ENCODE data around the gene SKOR1.

SKOR1 gene

DNA sequence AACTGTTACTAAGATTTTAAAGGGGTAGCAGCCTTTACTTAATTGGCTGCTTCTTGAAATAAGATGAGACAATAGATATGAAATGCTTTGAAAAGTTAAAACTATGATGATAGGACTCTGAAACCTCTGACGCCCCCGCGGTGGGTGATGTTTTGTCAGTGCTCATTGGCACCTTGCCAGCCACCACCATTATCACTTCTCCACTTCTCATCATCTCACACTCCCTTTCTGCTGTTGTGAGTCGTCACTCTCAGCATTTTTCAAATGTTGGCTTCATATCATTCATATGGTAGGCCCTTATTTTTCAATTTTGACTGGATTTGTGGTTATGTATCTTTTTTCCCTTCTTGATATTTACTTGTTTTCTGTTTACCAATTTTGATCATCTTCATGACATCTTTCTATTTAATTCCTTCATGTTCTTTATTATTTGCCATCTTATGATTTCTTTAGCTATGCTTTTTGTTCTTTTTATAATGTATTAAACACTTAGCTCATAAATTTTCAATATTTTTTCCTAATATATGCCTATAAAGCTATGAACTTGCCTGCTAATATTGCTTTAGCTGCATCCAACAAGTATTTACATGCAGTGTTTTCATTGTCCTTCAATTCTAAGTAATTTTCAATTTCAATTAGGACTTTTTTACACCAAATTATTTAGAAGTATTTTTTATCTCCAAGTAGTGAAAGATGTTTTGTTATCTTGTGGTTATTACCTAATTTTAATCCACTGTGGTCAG, 30.3 kb upstream of the SKOR1 start:
- no peak for DNase-seq

DNA sequence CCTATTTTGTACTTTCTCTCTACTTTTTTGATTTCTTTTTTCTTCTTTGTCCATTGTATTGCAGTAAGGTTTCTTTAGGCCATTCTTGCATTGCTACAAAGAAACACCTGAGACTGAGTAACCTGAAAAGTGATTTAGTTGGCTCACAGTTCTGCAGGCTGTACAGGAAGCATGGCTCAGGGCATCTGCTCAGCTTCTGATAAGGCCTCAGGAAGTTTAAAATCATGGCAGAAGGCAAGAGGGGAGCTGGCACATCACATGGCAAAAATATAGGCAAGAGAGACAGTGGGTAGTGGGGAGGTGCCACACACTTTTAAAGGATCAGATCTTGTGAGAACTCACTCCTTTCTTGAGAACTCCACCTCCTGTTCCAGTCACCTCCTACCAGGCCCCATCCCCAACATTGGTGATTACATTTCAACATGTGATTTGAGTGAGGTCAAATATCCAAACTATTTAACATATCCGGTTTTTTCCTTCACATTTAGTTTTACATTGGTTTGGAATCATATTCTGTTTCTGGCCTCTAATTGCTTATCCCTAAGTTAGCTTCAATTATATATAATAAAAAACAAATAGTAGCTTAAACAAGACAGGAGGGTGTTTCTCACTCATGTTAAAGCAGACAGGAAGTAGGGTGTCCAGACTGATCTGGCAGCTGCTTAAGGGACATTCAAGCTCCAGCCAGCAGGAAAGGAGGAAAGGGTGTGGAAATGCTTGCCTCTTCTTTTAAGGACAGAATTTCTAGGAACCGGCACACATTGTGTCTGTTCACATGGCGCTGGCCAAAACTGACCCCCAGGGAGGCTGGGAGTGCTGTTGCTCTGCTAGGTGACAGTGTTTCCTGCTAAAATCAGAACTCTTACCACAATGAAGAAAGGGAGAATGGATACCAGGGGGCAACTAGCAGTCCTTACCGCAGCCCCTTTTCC, 28.8 kb upstream of the SKOR1 start:
- DNase-seq, result no peak

DNA sequence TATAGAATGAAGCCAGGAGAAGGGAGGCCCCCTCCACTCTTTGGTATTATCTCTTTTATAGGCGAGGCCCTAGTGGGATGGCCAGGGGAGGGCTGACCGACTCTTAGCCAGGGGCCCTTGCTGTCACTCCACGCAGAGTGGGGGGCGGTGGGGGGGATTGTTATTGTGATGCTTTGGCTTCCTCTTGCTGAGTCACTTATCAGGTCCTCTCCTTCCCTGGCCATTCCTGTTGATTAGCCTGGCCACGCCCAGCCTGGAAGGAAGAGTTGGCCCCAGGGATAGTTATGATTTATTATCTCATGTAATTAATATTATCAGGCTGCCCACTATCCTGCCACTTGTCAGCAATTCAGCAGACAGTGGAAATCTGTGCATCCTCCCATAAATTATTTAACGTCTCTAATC, 25.5 kb upstream of the SKOR1 start:
- DNase-seq, result no peak

DNA sequence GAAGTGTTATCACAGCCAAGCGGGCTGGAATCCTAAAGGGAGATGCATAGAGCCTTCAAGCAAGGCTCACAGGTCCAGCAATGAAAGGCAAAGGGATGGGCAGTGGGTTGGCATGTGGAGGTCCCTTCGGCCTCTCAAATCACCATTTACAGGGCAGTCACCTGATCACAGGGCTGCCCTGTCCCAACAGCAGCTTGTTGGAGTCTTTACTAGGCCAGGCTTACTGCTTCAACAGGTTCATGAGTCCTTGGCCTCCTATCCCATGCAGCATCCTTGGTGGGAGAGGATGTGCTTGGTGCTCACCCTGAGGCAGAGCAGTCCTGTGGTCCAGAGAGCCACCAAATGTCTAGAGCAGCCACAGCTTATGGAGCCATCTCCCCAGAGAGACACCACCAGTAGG, 24.2 kb upstream of the SKOR1 start:
- no peak for DNase-seq

DNA sequence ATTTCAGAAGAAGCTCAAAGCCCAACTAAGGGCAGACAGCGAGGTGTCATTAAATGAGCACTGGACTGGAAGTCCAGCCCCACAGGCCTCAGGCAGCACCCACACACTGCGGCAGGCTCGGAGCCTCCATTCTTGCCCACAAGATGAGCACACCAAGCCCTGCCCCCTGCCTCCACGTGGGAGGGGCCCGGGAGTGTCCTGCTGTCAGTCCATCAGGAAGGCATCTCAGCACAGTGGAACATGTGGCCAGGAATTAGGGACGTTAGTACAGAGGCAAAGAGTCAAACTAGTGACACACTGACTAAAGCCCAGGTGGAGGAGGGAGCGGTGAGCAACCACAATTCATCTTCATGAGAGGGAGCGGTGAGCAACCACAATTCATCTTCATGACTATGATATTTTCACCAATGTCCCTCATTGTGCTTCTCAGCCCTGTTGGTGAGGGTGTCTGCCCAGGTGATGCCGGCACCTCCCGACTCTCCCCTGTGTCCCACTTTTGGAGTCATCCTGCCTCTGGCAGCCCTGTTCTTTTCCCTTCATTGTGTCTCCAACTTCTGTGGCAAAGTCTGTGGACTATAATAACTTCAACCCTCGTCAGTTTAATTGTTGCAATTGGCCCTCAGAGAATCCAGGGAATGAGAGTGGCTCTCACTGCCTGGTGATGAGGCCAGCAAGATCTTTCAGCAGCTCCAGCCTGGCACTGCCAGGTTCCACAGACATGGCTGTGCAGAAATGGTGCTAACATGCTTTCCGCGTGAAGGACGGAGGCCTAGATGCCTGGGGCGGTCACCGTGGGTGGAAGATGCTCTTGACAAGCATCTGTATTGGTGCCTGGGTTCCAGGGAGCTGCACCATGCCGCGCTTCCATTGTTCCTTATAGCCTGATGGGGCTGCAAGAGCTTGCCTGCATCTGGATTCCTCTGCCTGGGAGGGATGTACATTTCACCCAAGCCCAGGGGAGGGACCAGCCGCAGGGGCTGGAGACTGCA, 23.1 kb upstream of the SKOR1 start:
- no peak for DNase-seq

DNA sequence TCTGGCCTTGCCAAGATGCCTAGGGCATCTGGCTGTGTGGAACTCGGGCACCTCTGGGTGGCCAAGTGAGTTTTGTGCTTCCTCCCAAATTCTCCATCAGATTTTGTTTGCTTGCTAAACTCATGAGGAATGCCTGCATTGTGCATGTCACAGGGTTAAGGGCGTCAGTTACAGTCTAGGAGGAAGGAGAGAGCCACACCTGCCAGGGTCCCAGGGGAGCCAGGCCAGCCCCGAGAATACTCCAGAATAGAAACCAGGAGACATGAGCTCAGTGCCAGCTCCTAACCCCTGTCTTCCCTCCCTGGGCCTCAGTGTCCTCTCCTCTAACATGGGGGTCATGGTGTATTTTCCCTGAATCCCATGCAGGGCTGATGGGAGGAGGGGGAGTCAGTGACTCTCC, 22.0 kb upstream of the SKOR1 start:
- DNase-seq, result no peak

DNA sequence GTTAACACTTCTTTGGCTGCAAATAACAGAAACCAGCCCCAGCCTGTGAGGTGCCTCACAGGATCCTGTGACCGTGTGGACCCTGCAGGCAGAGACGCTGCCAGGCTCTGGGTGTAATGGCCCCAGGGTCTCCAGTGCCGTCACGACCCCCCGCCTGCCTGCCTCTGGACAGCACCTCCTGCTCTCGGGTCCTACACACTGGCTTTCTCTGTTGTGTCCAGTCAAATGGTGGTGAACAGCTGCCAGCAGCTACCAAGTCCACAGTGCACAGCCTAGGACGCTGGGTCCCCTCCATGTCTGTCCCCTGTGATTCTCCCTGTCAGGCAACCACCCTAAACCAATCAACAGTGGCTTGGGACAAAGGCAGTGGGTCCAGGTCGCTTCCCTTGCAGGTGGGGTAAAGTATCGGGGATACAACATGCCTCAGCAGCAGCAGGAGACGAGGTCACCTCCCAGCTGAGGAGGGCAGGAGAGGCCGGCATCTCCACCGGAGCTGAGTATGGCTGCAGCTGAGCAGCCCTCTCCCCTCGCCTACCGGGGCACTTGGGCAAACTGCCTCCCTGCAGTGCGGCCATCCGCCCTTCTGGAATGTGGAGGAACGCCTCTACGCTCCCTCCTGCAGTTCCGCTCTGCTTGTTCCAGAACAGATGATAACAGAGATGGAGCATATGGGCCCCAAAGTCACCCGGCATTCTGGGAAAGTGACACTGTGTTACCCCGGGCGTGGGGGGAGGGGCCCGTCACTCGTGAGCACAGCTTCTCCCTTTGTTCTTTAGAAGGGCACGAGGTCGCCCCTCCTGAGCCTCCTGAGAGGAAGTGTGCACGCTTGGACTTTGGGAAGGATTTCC, 21.1 kb upstream of the SKOR1 start:
- no peak for DNase-seq

DNA sequence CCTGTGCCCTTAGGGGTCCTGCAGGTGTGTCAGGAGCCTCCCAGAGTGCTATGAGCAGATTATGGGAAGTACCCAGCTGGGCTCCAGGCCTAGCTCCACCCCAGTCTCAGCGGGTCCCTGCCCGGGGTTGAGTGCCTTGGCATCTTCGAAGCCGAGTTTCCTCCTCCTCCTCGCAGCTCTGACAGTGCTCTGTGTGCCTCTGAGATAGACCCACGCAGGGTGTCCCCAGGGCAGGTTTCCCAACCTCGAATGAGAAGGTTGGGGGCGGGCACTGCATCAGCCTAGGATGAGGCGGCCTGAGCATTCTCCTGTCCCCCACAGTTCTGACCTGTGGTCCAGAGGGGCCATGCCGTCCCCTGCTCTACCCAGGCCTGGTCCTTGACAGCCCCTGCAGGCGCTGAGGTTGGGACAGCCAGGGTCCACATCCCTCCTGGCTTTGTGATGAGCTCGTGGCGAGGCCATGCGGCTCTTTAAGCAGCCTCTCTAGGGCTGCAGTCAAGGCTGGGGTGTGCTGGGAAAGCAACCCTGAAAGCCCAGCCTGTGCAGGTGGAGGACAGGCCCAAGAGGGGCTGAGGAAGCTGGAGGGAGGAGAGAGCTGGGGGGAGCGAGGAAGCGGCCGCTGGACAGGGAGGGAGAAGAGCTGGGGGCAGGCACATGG, 20.2 kb upstream of the SKOR1 start:
- DNase-seq, result no peak

DNA sequence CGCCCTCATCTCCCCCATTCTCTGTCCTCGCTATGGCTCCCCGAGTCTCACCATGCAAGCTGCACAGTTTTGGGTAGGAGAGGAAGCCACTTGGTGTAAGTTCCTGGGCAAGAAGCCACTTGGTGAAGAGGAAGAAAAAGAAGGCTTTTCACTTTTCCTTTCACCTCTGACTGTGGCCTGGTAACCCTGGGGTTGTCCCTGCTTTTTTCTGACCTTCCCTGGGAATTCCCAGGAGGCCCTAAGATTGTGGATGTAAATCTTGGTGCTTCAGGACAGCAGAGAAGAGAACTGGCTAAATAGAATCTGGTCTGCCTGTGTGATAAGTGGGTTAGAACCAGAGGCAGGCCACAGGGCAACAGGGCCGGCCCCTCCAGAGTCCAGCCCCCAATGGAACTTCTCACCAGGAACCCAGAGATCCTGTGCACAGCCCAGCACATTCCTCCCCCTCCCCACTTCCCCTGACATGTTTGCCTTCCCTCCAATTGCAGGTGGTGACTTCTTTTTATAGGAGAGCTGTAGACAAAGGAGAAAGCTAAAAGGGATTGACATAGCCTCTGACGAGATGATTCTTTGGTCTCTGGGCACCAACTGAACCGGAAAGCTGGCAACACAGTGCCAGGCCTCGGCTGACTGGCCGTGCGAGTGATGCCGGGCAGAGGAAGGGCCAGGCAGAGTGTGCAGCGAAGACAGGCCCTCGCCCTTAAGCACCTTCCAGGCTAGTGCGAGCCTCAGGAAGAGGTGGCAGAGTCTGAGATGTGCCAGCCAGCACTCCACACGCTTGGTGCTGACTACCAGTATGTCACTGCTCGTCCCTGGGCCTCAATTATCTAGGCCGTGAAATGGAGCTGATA, 19.4 kb upstream of the SKOR1 start:
- no peak for DNase-seq

DNA sequence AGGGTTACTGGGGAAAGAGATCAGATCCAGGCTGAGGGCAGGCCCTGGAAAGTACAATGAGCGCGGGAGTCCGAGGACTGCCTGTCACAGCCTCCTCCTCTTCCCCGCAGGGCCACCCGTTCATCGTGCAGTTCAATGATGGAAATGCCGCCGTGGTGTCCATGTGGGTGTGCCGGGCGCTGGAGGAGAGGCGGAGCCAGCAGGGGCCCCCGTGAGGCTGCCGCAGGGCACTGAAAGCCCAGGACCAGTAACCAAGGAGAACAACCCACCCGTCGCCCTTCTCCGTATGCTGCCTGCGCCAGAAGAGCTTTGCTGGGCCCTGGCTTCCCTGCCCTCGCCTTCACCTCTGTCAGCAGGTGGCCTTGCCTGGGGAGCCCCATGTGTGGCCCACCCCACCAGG, 18.8 kb upstream of the SKOR1 start:
- no peak for DNase-seq

DNA sequence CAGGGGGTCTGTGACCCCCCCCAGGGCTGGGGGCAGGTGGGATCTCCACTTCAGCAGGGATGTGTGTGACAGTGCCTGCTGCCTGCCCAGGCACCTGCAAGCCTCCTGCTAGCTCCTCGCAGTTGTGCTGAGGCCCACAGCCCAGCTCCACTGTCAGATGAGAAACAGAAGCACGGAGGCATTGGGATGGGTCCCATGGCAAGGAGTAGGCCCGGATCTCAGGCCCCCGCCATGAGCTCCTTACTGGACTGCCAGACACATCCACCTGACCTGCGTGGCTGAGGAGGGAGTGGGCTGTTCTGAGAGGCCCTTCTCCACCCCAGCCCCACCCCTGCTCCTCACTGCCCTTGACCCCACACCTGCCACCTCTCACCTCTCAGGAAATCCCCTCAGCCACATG, 18.2 kb upstream of the SKOR1 start:
- DNase-seq, result no peak

DNA sequence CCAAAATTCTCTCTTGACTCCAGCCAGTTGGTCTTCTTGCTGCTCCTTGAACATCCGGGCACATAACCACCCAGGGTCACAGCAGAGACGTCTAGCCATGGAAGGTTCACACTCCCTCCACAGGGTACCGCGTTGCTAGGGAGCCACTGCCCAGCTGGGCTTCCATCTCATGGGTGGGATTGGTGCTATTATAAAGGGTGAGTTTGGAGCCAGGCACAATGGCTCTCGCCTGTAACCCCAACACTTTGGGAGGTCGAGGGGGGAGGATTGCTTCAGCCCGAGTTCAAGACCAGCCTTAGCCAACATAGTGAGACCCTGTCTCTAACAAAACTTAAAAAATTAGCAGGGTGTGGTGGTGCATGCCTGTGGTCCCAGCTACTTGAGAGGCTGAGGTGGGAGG, 17.5 kb upstream of the SKOR1 start:
- no peak for DNase-seq

DNA sequence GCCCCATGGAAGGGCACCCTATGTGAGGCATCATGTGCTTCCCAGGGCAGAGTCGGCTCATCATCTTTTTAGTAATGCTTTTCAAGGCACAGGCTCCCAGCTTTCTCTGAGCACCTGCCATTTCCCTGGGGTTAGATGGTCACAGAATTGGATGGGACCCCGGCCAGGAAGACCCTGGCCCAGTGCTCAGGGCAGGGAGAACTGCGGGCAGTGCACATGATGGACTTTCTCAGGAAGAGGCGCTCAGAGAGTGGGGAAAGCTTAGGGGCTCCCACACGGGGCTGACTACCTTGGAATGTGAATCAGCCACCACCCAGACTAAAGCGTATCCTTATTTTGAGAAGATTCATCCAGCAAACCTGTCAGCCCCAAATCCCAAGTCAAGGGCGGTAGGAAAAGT, 16.5 kb upstream of the SKOR1 start:
- DNase-seq, result no peak

DNA sequence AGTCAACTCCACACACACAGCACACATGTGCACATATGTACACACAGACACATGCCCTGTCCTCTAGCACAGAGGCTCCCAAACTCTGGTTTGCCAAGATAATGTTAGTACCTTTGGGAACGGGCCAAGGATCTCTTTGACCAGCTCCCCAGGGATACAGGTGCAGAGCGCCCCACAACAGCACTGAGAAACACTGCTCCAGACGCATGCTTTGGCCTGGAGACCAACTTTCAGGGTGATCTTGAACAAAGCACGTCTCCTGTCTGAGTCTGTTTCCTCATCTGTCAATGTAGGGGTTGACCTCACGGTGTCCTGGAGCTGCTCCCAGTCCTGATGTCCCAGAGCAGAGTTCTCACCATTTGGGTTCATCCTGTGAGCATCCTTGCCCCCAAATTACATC, 15.9 kb upstream of the SKOR1 start:
- DNase-seq, result no peak

DNA sequence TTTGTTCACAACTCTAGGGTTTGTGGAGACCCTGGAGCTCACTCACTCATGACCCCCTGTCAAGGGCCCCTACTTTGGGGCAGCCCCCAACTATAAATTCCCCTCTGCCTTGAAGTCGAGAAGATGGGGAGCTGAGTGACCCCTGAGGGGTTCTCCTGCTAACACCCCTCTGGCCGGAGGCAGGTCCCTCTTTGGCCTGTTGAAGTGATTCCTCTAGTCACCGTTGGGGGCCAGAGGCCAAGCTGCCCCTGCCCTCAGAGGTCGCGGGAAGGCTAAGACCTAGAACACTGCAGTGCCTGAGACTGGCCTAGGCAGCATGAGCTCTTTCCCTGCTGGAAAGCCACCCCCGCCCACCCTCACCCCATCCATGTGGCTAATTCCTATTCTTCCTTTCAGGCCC, 15.4 kb upstream of the SKOR1 start:
- DNase-seq, result no peak

DNA sequence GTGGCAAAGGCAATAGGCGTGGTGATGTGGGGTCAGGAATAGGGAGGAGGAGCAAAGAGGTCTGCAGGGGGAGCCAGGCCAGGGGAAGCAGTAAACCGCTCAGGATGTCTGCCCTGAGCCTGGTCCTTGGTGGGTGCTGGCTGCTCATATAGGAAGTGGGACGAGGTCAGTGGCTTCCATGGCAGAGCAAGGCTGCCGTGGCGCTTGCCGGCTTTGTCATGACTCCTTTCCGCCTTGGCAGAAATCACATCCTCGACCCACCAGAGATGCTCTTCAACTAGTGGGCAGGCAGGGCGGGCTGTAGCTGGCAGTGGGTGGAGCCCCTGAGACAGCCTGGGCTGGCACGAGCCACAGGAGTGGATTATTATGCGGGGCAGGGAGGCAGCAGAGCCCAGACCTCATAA, 13.1 kb upstream of the SKOR1 start:
- no peak for DNase-seq

DNA sequence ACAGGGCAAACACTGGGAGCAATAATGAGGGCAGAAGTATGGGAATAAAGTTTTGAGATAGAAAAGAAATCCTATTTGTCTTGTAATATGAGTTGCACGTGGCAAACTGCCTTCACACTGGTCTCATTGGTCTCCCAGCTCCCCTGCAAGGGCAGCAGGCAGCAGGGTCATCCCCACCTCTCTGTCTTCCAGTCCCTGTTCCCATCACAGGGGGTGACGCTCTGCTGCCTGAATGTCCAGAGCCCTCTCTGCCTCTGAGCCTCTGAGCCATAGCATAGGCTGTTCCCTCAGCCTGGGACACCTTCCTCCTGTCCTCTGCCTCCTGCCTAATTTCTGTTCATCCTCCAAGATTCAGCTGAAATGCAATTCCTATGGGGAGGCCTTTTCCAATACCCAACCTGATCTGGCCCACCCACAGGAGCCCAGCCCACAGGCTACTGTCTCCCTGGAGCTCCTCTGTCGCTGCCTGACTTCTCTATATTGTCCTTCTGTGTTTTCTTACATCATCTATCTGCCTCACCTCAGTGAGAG, 12.1 kb upstream of the SKOR1 start:
- DNase-seq, result no peak

DNA sequence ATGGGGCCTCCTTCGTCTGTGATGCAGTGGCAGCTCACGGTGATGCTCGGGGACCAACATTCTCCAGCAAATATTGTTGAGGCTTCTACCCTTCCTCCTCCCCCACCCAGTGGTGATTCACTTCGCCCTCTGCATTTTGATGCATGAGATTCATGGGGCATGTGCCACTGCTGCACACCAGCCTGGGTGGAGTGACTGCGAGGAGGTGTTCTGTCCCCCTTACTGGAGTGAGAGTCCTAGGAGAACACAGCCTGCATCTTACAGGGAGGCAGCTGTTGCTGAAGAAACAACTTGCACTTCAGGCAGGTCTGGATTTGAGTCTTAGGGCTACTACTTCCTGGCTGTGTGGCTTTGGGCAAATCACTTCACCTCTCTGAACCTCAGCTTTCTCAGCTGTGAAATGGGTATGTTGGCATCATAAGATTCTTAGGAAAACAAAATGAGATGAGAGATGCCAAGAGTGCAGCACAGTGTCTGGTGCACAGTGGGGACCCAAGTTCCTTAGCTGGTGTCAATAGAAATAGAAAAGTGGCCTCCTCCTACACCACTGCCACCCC, 10.2 kb upstream of the SKOR1 start:
- no peak for DNase-seq

DNA sequence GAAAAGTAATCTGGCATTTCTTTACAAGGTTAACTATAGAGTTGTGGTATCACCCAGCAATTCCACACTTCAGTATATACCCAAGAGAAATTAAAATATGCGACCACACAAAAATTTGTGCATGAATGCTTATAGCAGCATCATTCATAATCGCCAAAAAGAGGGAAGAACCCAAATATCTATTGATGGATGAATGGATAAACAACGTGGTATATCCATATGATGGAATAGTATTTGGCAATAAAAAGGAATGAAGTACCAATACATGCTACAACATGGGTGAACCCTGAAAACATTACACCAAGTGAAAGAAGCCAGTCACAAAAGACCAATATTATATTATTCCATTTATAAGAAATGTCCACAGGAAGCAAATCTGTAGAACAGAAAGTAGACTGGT, 8.6 kb upstream of the SKOR1 start:
- DNase-seq, result no peak

DNA sequence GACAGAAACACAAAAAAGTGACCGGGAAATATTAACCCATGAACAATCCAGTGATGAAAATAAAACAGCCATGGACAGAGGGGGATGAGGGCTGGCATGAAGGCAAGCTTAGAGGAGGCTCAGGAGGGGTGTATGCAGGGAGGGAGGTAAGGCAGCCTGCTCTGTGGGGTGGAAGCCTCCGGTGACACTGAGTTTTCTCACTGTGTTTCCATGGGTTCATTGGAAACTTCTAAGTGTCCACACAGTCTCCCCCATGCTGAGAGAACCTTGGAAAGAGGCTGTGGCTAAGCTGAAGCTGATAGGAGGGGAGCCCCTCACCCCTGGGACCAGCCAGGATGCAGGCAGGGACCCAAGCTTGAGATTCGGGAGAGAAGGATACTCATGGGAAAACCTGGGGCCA, 6.8 kb upstream of the SKOR1 start:
- DNase-seq, result no peak

Measured in fibroblast of skin of back (primary cell).